ENCODE data around the gene POGZ. TPM values are rescaled to one million over a fixed set of nuclear protein-coding genes. Genes with fewer than 3 reads are reported as not detected.
A peak's percentile ranks its signal among the peaks of the same experiment; 100 is the strongest.

POGZ gene
- total RNA-seq, 2 donors from 2014 or later = 55.4 to 70.9 TPM

DNA sequence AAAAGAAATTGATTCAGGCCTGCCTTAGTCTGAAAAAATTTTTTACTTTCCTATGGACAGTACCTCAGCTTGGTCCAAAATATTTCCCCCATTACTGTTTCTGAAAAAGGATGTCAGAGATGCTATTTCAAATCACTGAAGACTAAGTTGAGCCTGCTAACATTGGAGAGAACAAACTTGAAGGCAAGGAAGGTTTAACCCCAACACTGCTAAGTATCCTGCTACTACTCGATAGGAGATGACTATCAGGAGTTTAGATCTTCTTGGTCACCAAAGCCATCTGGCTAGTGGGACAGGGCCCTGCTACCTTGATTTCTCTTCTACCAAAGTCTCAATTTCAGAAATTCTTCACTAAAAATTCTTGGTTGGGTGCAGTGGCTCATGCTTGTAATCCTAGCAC lies 22.7 kb upstream of the POGZ start:
- intact Hi-C loops (cut with DNase I, micrococcal nuclease) = no loop called here
- DNase-seq = no peak
- ATAC-seq = no peak

DNA sequence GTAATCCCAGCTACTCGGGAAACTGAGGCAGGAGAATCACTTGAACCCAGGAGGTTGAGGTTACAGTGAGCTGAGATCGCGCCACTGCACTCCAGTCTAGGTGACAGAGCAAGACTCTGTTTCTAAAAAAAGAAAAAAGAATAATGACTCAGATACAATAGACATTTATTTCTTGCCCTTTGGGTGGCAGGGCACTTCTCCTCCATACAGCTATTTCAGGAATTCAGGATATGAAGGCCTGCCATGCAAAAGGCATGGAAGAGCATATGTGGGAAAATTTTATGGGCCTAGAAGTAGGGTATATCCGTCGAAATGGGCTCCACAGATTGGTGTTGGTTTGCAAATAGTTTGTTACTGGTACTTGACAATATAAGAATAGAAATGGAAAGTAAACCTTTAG lies 20.2 kb upstream of the POGZ start:
- ATAC-seq (no peak), DNase-seq (no peak)
- intact Hi-C loops (cut with DNase I, micrococcal nuclease) = no loop called here

DNA sequence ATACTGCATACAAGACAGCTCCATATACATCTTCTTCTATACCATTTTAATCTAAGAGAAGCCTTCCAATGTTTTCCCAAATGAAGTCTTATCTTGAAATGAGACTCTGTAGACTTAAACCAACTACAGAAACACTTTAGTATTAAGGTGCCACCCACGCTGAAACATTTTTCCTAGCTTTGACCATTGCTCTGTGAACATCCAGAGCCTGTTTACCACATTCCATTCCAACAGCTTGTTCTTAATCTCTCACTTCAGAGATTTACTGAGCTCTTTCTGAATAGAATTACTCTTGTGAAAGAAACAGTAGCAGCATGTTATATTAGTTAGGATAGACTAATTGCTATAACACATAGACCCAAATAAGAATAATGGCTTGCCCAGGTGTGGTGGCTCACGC lies 19.6 kb upstream of the POGZ start:
- ATAC-seq = no peak
- intact Hi-C loops (cut with DNase I, micrococcal nuclease) = no loop called here
- DNase-seq = no peak

DNA sequence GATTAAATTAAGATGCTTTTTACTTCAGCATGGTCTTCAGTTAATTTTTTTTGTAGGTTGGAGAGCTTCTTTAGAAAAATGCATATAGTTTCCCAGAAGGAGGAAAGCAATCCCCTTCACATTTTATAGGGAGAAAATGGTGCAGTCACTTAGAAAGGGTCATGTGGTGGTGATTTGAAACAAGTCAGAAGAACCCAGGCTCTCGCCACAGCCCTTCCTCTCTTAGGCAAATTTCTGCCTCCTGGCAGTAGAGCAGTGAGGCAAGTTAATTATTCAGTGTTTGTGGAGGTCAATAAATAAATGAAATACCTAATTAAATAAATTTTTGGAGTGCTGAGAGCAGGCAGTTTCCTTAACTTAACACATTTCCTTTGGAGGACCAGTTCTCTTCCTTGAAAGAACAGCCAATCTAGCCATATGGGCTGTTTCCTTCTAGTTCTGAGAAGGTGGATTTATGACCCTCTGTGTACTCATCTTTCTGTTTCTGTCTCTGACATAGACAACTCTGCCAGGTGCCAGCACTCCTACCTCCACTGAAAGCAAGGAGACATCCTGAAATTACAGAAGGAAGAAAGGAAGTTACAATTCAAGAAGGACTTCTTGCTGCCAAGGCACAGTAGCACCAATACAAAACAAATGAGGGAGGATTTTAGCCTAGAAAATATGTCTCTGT lies 19.0 kb upstream of the POGZ start:
- intact Hi-C loops (cut with DNase I, micrococcal nuclease) = no loop called here
- ATAC-seq (peak; percentile 61), DNase-seq (no peak)

DNA sequence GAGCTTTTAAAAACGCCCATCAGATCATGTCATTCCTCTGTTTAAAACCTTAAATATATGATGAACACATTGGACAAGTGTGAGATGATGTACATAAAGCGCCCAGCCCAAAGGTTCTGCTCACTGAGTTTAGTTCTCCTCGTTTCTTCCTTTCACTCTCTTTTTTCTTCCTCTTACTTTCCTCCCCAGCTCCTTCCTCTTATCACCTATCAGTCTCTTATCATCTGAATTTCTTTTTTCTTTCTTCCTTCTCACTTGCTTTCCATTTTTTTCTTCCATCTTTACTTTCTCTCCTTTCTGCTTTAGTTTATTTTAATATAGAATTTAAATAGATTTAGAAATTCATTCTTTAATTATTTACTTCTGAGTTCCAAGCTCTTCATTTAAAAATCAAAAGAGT lies 17.8 kb upstream of the POGZ start:
- no peak for DNase-seq
- ATAC-seq = no peak
- intact Hi-C loops (cut with DNase I, micrococcal nuclease) = no loop called here

DNA sequence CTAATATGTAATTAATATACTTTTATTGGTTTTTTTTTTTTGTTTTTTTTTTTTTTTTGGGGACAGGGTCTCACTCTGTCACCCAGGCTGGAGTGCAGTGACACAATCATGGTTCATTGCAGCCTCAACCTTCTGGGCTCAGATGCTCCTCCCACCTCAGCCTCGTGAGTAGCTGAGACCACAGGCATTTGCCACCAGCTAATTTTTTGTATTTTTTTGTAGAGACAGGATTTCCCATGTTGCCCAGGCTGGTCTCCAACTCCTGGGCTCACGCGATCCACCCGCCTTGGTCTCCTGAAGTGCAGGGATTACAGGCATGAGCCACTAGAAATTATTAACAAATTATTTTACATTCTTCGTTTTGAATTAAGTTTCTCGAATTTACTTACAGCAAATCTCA lies 16.8 kb upstream of the POGZ start:
- ATAC-seq (no peak), DNase-seq (no peak)
- intact Hi-C loops (cut with DNase I, micrococcal nuclease) = no loop called here

DNA sequence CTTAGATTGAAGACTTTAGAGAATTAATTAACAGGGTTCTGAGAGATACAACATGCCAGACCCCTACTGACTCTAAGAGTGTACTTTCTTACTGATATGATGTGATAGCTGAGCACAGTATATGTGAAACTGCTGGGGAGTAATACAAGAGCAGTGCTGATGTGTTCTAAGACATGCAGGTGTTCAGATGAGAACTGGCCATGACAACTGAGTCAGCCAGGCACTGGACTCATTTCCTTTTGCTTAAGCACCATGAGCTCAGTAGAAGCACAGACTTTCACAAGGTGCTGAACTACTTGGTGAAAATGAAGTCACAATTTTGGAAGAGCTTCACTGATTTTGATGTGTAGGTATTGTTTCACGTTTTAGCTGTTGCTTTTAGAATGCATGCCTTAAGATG lies 15.9 kb upstream of the POGZ start:
- ATAC-seq = no peak
- intact Hi-C loops (cut with DNase I, micrococcal nuclease) = no loop called here
- DNase-seq = no peak

DNA sequence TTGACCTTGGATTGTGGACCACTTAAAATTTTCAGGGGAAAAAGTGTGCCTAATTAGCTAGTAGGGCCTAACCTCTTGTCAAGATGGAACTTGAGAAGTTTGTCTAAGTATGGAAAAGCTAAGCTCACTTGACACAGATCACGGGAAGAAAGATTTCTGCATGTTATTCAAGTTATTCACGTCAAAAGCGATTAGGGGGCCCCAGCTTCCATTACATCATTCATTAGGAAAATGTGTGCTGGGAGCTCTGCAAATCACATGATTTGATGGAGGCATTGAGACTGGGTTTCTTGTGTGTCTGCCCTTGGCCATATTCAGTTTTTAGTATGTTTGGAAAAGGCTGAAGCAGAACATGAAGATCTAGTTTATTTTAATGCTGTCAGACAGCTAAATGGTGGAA lies 15.5 kb upstream of the POGZ start:
- ATAC-seq = no peak
- intact Hi-C loops (cut with DNase I, micrococcal nuclease) = no loop called here
- DNase-seq = no peak

DNA sequence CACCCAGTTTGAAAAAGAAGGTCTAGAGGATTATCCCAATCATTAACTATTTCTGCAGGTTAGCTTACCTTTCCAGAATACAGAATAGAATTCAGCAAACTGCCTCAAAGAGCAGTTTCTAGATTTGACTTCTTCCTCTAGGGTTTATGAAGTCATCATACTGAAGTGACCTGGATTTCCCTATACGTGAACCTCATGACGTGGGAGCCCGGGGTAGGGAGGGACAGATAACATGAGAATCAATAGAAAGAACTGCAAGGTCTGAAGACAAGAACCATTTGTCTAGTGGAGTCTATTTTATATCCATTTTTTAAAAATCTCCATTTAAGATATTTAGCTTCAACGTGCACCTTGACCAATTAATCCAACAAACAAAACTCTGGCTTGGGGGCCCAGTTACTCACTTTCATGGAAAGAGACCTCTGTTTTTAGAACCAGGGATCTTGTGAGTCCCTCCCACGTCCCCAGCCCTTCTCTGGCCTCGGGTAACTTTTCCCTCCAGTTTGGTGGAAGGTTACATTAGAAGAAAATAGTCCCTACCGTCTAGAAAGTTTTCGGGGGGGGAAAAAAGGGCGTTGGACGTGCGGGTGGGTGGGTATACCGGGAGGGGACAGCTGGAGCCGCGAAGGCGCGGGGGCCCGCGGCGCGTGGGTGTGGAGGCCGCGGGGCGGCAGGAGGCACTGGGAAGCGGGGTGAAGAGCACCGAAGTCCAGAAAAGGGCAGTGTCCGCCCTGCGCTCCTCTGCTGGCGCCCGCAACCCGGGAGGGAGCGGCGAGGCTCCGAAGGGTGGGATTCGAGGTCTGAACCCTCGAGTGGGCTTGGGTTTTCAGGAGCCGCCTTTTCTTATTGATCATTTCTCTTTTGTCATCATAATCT lies 13.8 kb upstream of the POGZ start:
- DNase-seq (peak; percentile 41 to 44), ATAC-seq (peak; percentile 88)
- intact Hi-C loops (cut with DNase I, micrococcal nuclease) = no loop called here

DNA sequence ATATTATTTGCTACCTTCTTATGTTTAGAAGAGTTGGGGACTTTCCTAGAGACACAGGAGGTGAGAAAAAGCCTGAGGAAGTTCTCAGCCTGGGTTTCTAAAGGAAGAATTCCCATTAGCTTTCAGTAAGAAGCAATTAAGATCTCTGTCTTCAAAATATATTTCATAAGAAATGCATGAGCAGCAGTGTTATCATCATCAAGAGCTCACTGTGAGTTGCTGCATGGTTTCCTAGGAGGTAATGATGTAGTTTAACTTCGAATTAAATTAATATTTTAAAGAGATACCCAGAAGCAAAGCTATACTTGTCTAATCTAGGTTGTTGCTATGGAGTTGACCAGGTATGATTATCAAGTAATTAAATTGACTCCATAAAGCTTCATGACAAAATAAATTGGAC lies 5.7 kb upstream of the POGZ start:
- DNase-seq (no peak), ATAC-seq (no peak)
- intact Hi-C loops (cut with DNase I, micrococcal nuclease) = no loop called here

DNA sequence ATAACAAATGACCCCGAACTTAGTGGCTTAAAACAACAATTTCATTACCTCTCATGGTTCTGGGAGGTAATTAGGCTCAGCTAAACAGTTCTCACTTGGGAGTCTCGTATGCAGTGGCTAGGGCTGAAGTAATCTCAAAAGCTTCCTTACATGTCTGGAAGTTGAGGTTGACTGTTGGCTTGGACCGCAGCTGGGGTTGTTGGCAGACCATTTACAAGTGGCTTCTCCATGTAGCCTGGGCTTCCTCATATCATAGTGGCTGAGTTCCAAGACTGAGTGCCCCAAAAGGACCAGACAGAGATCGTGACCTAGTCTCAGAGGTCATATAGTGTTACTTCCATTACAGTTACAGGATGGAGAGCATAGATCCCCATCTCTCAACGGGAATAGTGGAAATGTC lies 2.4 kb upstream of the POGZ start:
- intact Hi-C loops (cut with DNase I, micrococcal nuclease) = no loop called here
- ATAC-seq = no peak
- no peak for DNase-seq

DNA sequence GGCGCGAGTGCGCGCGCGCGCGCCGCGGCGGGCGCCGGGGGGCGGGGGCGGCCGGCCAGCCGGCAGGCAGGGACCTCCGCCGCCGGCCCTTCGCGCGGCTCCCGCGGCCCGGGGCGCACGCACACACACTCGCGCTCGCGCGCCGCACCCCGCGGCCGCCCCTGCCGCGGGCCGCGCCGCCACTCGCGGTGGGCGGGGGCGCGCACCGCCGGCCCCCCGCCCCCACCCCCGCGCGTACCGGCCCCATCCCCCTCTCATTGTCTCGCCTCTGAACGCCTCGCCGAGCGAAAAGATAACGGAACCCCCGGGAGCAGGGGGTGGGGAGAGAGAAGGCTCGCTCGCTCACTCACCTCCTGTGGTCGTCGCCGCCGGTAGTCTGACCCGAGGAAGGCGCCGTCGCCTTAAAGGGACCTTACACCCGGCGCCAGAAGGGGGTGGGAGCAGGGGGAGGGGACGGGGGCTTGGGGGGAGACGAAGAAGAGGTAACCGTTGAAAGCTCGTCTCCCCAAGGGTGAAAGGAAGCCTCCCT lies 428 bp downstream of the POGZ start:
- intact Hi-C loops (cut with DNase I, micrococcal nuclease) = no loop called here
- peak; percentile 71 to 72 for DNase-seq
- ATAC-seq = peak; percentile 57

DNA sequence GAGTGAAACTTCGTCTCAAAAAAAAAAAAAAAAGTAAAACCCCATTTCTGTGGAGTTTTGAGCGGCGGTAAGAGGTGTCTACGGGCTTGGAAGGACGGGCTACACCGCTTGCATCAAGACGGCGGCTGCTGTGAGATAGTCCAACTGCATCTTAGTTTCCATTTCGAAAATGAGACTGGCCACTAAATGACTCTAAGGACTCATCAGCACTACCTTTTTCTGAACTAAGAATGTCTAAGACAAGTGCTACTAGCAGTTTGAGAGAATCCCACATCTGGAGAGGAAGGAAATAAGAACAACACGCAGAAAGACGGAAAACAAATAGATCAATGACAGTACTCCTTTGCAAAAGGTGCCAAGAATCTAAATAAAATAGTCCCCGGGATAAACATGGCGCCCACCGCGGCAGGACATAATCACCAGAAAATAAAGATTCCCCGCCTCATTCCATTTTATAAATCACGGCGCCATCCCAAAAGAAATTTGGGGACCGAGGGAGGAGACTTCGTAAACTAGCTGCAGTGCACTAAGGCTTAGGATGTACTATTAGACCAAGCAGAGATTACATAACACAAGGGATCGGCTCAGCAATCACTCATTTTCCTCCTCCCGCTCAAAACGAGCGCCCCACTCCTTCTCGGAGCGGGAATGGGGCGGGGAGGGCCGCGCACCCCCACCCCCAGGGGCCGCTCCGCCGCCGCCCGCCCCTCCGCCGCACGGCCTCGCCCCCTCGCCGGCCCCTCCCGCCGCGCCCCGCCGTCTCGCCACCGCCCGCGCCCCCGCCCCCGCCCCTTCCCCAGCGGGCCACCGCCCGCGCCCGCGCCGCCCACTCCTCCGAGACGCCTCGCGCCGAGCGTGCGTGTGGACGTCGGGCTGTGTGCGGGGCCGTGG lies 1.1 kb downstream of the POGZ start:
- ATAC-seq = peak; percentile 48
- DNase-seq = peak; percentile 49 to 63
- intact Hi-C loops (cut with DNase I, micrococcal nuclease) = no loop called here

DNA sequence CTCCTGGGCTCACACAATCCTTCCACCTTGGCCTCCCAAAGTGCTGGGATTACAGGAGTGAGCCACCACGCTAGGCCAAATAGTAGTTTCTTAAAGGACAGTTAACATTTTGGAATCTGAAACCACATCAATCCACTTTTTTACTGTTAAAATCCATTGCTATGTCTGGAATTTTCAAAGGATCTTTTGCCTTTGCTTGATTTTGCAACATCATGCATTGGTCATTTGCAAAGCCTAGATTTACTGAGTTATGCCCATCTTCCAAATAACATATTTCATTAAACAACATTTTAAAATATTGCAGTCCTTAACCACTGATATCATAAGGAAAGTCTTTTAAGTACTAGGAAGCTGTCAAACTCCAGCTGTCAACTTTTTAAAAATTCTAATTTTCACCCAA lies 3.3 kb downstream of the POGZ start:
- no peak for ATAC-seq
- intact Hi-C loops (cut with DNase I, micrococcal nuclease) = no loop called here
- no peak for DNase-seq

DNA sequence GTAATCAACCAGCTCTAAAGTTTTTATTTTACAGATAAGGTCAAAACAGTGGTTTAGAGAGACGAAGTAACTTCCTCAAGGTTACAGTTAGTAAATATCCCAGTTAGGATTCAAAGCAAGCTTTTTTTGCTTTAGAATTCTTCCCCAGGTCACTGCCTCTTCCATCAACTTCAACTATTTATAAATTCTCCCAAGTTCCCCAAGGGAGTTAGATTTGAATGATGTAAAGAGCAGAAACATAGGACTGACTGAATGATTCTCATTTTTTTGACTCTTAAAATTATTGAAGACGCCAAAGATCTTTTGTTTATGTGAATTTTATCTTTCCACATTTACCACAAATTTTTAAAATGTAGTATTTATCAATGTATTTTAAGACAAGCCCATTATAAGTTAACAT lies 4.1 kb downstream of the POGZ start:
- intact Hi-C loops (cut with DNase I, micrococcal nuclease) = no loop called here
- no peak for DNase-seq
- no peak for ATAC-seq

DNA sequence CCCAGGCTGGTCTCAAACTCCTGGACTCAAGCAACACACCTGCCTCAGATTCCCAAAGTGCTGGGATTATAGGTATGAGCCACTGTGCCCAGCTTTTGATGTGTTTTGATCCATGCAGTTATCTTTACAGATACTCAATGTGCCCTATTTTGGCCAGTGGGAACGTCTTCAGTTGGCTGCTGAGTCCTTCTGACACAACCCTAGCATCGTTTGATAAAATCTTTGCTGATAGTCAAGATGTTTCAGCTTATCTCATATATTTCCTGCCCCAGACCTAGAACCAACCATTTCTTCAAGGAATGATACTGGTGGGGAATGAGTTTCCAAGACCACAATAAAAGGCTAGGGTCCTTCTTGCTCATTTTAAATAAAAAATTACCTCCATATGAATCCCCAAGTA lies 11.6 kb downstream of the POGZ start:
- intact Hi-C loops (cut with DNase I, micrococcal nuclease) = loop anchor here in 1 of 2 donors (10.0 kb wide), 1 partner anchor 287 kb away; no protein-coding TSS in a partner anchor
- DNase-seq = no peak
- ATAC-seq = no peak

DNA sequence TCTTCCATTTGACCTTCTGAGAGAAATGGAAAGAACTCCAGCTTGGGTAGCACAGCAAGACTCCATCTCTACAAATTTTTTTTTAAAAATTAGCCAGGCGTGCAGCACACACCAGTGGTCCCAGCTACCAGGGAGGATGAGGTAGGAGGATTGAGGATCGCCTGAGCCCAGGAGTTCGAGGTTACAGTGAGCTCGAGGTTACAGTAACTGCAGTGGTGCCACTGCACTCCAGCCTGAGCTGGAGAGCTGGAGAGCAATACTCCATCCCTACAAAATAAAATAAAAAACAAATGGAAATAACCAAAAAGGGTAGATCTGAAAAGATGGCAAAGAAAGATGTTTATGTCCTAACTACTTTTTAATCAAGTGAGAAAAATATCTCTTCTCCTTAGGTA lies 14.5 kb downstream of the POGZ start:
- intact Hi-C loops (cut with DNase I, micrococcal nuclease) = loop anchor here in 1 of 2 donors (10.0 kb wide), 1 partner anchor 290 kb away; no protein-coding TSS in a partner anchor
- ATAC-seq (no peak), DNase-seq (no peak)

DNA sequence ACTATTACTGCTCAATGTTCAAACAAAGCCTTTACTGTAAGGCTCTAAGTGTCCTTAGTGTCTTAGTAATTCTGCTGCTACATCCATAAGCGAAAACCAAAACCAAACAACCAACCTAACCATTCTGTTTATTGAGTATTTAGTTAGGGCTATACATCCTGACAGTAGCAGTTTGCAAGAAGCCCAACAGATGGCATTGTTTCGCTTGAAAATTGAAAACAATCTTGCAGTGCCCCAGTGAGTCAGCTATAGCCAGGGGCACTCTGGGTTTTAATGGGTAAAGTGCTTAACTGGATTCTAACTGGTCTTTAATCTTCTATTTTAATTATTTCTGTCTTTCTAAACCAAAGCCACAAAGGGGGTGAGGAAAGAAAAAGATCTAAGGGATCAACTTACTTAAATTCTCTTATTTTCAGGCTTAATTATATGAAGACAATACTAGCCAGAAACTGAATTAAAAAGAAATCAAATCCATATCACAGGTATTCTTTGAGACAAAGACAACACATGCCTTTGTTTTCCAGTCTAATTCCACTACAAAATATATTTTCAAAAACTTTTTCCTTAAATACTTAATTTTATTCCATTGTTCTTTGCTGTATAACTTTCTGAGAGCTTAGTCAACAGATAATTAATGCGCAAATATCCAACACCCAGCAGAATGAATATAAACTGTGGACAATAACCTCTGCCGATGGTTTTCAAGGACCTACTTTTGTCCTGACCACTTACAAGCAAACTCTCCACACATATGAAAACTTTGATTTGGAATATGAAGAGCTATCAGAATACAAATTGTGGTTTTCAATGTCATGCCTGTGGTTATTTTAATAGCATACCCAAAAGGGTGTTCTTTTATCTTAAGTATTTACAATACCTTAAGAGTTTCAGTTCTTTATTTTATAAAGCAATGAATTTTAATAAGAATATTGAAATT lies 15.2 kb downstream of the POGZ start:
- intact Hi-C loops (cut with DNase I, micrococcal nuclease) = loop anchor here in 1 of 2 donors (10.0 kb wide), 1 partner anchor 291 kb away; no protein-coding TSS in a partner anchor
- peak; percentile 97 for ATAC-seq
- peak; percentile 44 to 71 for DNase-seq
